Omental fat pad (tissue), 4 donors: Measurements from ENCODE around the gene RDH5. TPM values are rescaled to one million over a fixed set of nuclear protein-coding genes. Genes with fewer than 3 reads are reported as not detected.

Experiments
- ATAC-seq: fragments of 150-250 bp; one replicate; pipeline ENCODE4 v1.9.1; 2016; ENCODE audit warnings: mild to moderate bottlenecking, moderate library complexity; ENCODE audit not compliant: low FRiP score
- DNase-seq: peaks from one replicate; pipeline ENCODE4 v3.0.0-alpha.2; 2019; ENCODE audit warnings: low spot score
- CTCF ChIP-seq, 3 donors: fragments of 450-650 bp; IDR thresholded peaks; one replicate each; pipeline ENCODE4 v1.5.1; 2016 to 2017; ENCODE audit warnings: antibody characterized with exemption in 3 of 3, mild to moderate bottlenecking in 3 of 3, moderate library complexity in 2 of 3
- total RNA-seq, 4 donors: library from RNA; depleted of rRNA; stranded (reverse); fragments of >200 nt; gene quantifications; one replicate each; pipeline ENCODE4 v1.1.0, GENCODE V29; 2016

The RDH5 gene
- total RNA-seq, 4 donors from 2014 or later = 77.4 to 119 (median 100) TPM

GRCh38 chr12:55699471-55700055, 20.6 kb upstream of the RDH5 start:
- no peak for ATAC-seq
- TF ChIP-seq CTCF (IDR thresholded peaks at IDR 0.05) = no peak

DNA sequence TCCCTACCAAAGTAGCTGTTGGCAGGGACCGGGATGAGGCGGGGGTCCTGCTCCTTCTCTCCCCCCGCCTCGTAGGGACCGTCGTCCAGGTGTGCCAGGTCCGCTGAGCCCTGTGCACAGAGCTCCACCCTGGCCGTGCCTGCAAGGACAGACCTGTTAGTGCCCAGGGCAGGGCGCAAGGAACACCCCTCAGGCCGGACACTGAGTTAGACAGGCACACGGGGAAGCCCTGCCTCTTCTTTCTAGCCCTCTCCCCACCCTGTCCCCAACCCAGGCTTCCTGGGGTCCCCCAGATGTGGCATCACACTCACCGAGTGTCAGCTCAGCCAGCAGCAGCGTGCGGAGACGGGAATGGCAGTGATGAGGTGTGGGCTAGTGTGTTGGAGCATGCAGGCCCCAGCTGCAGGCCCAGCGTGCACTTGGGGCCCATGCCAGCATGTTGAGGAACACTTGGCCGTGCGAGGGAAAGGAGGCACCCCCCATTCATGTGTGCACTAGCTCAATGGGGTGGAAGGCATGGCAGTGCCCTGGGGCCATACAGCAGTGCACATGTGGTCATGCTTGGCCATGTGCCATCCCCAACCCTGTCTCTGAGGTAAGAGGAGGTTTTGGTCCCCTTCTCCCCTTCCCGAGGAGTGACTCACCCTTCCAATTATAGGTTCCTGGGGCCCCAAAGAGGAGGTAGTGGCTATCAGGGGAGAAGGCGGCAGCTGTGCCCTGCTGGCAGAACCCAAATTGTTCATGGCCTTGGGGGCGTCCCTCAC, 19.8 kb upstream of the RDH5 start:
- DNase-seq (no peak), ATAC-seq (no peak)
- no peak for TF ChIP-seq CTCF (IDR thresholded peaks at IDR 0.05)

More at GRCh38 chr12:55699471-55700055, 20.6 kb upstream of the RDH5 start:
- no peak for DNase-seq

- TF ChIP-seq CTCF (IDR thresholded peaks at IDR 0.05) = no peak
- ATAC-seq (no peak), DNase-seq (no peak)
Observed at GRCh38 chr12:55702861-55703260, 17.3 kb upstream of the RDH5 start.

DNA sequence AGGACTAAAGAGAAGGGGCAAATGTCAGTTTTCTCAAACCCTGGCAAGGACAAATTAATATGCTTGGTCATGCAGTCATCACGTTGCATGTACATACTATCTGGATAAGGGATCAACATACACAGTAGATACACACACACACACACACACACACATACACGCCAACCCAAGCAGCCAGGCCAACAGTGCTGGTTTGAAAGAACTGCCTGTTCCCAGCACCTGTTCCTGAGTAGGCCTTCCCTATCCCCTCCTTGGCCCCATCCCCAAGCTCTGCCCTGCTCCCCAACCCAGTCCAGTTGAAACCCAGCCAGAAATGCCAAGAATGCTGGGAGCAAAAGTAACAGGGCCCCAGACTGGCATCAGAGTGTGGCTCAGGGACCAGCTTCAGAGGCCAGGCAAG, 16.9 kb upstream of the RDH5 start:
- no peak for TF ChIP-seq CTCF (IDR thresholded peaks at IDR 0.05)
- ATAC-seq (no peak), DNase-seq (no peak)

DNA sequence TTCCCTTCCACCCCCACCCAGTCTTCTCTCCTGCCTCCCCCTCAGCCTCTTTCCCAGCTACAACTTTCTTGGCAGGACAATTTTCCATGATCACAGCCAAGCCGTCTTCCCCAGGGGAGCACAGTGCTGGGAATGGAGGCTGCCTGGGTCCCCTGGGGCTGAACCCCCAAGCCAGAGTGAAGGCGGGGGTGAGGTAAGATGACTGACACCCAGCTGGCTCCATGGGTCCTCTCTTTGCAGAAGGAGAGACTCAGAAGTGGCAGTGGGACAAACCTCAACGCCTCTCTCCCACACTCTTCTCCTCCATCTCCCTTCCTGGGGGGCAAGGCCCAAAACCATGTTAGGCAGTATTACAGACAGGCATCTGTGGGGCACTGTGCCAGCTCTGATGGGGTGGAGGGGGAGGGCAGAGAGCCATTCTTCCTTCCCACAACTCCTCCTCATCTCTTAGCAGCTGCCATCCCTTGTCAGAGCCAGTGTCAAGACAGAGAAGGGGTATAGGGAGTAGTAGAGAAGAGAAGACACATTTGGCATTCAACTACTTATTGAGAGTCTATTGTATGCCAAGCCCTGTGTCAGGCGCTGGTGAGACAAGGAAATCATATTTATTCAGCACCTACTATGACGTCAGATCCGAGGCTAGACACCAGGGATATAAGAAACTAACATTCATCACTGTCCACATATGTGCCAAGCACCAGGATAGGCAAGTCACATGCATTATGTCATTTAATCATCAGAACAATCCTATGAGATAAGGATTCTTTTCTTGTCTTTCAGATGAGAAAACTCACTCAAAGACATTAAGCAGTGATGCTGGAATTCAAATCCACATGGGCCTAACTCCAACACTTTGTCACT, 16.1 kb upstream of the RDH5 start:
- no peak for ATAC-seq
- no peak for TF ChIP-seq CTCF (IDR thresholded peaks at IDR 0.05)
- DNase-seq = no peak

GRCh38 chr12:55704824-55705718, 15.1 kb upstream of the RDH5 start:
- no peak for TF ChIP-seq CTCF (IDR thresholded peaks at IDR 0.05)
- DNase-seq = no peak

More at GRCh38 chr12:55704824-55705718, 15.1 kb upstream of the RDH5 start:
- ATAC-seq = no peak
